Memory B cell (primary cell): Measurements from ENCODE around the gene PNMA8A.
A peak's percentile ranks its signal among the peaks of the same experiment; 100 is the strongest.

Experiments used
- ATAC-seq: fragments of 150-1000 bp; cut with Tn5 transposase; 2 replicates; pipeline ENCODE4 v1.10.0; 2021; ENCODE audit warnings: low read depth, mild to moderate bottlenecking, moderate library complexity
- DNase-seq, 2 donors: peaks; one replicate each; pipeline ENCODE4 v3.0.0; 2022; ENCODE audit warnings: low spot score in 2 of 2
- H3K27ac Mint-ChIP-seq: one replicate; pipeline ENCODE4 v1.8.0; 2022; ENCODE audit warnings: mild to moderate bottlenecking, moderate library complexity, mixed read lengths
- H3K27me3 Mint-ChIP-seq: one replicate; pipeline ENCODE4 v1.8.0; 2022; ENCODE audit warnings: mixed read lengths
- H3K36me3 Mint-ChIP-seq: one replicate; pipeline ENCODE4 v1.8.0; 2022; ENCODE audit warnings: mild to moderate bottlenecking, mixed read lengths
- H3K4me1 Mint-ChIP-seq: one replicate; pipeline ENCODE4 v1.8.0; 2022; ENCODE audit warnings: mixed read lengths
- H3K4me3 Mint-ChIP-seq: one replicate; pipeline ENCODE4 v1.8.0; 2022; ENCODE audit warnings: mild to moderate bottlenecking, moderate library complexity, mixed read lengths
- H3K9me3 Mint-ChIP-seq: one replicate; pipeline ENCODE4 v1.8.0; 2022; ENCODE audit warnings: mixed read lengths

PNMA8A gene

GRCh38 chr19:46466536-46467196 lies 4.7 kb downstream of the PNMA8A start:
- peak overlapping the region; percentile 39 for H3K4me3 Mint-ChIP-seq
- peaks cover 2% of the 10 kb centered on the region for H3K9me3 Mint-ChIP-seq
- ATAC-seq (no peak), DNase-seq (no peak)
- H3K4me1 Mint-ChIP-seq, result peaks cover 6% of the 10 kb centered on the region
- no peak overlapping the region for H3K27ac Mint-ChIP-seq
- H3K27me3 Mint-ChIP-seq, result peaks cover 18% of the 10 kb centered on the region
- H3K36me3 Mint-ChIP-seq, result no peaks in the 10 kb centered on the region

GRCh38 chr19:46463516-46463915 lies 7.8 kb downstream of the PNMA8A start:
- no peak for DNase-seq

DNA sequence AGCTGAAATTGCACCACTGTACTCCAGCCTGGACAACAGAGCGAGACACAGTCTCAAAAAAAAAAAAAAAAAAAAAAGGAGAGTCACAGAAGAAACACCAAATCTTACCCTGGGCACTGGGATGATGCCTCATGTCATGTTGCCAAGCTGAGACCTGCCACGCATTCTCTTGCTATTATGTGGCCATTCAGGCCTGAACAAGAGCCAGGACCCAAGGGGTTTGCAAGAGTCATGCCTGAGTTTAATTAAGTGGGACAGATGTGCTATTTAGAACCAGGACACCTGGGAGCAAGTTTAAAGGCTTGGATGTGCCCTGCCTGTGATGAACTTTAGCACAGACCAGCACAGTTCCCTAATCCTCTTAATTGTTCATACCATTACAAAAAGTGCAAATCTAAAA lies 9.8 kb downstream of the PNMA8A start:
- Mint-ChIP-seq H3K4me1 (peaks cover under 1% of the 10 kb centered on the region), H3K4me3 (no peak overlapping the region), H3K9me3 (peaks cover 2% of the 10 kb centered on the region), H3K27ac (no peak overlapping the region), H3K36me3 (no peaks in the 10 kb centered on the region), H3K27me3 (peaks cover 15% of the 10 kb centered on the region)
- DNase-seq (no peak), ATAC-seq (no peak)

More at GRCh38 chr19:46463516-46463915, 7.8 kb downstream of the PNMA8A start:
- H3K27me3 Mint-ChIP-seq, result peaks cover 9% of the 10 kb centered on the region
- no peaks in the 10 kb centered on the region for H3K36me3 Mint-ChIP-seq
- H3K4me3 Mint-ChIP-seq, result no peak overlapping the region
- H3K27ac Mint-ChIP-seq, result no peak overlapping the region
- H3K9me3 Mint-ChIP-seq, result peaks cover 2% of the 10 kb centered on the region
- ATAC-seq, result no peak
- peaks cover 6% of the 10 kb centered on the region for H3K4me1 Mint-ChIP-seq

DNA sequence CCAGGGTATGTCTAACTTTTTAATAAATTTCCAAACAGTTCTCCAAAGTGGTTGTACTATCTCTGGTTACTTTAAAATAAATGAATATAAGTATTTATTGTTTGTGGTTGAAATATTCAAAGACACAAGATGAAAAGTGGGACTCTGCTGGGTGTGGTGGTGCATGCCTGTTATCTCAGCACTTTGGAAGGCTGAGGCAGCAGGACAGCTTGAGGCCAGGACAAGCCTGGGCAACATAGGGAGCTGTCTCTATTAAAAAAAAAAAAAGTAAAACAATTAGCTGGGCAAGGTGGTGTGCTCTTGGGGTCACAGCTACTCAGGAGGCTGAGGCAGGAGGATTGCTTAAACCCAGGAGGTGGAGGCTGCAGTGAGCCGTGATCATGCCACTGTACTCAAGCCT lies 10.4 kb downstream of the PNMA8A start:
- H3K27me3 Mint-ChIP-seq, result peaks cover 15% of the 10 kb centered on the region
- H3K36me3 Mint-ChIP-seq, result no peaks in the 10 kb centered on the region
- no peak for ATAC-seq
- no peak for DNase-seq
- H3K9me3 Mint-ChIP-seq, result peaks cover 2% of the 10 kb centered on the region
- no peak overlapping the region for H3K4me3 Mint-ChIP-seq
- H3K4me1 Mint-ChIP-seq, result no peaks in the 10 kb centered on the region
- no peak overlapping the region for H3K27ac Mint-ChIP-seq

DNA sequence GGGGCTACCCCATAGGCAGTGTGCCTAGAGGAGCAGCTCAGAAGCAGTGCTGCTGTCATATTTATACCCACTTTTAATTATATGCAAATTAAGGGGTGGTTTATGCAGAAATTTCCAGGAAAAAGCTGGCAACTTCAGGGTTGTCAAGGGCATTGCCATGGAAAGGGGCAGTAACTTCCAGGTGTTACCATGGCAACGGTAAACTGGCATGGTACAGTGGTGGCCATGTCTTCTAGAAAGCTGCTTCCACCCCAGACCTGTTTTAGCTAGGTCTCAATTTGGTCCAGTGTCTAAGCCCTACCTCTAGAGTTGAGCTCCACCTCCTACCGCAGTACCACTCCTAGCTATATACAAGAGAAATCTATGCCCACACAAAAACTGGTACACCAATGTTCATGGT lies 11.3 kb downstream of the PNMA8A start:
- Mint-ChIP-seq H3K27ac (no peak overlapping the region), H3K9me3 (no peaks in the 10 kb centered on the region), H3K4me1 (no peaks in the 10 kb centered on the region), H3K36me3 (no peaks in the 10 kb centered on the region), H3K4me3 (no peak overlapping the region), H3K27me3 (peaks cover 12% of the 10 kb centered on the region)
- DNase-seq (no peak), ATAC-seq (no peak)

DNA sequence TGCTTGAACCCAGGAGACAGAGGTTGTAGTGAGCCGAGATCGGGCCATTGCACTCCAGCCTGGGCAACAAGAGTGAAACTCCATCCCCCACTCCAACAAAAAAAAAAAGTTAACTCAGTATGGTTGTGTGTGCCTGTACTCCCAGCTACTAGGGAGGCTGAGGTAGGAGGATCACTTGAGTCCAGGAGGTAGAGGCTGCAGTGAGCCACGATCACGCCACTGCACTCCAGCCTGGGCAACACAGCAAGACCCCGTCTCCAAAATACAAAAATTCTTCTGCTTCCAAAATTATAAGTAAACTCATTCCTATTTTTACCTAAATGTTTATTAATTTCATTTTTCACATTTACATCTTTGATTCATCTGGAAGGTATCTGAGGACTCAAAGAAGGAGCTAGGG lies 14.4 kb downstream of the PNMA8A start:
- ATAC-seq, result no peak
- Mint-ChIP-seq H3K9me3 (no peaks in the 10 kb centered on the region), H3K27me3 (peaks cover 8% of the 10 kb centered on the region), H3K4me1 (no peaks in the 10 kb centered on the region), H3K36me3 (no peaks in the 10 kb centered on the region), H3K4me3 (no peak overlapping the region), H3K27ac (no peak overlapping the region)
- no peak for DNase-seq

DNA sequence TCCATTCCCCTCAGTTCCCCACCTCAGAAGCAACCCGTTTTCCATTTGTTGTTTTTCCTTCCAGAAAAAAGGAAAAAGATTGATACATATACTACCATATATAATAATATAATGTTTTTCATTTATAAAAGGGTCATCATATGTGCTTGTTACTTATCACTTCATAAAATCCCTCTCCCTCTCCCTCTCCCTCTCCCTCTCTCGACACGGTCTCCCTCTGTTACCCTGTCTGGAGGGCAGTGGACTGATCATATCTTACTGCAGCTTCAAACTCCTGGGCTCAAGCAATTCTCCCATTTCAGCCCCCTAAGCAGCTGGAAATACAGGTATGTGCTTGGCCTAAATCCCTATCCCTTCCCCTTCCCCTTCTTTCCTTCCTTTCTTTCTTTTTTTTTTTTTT lies 17.1 kb downstream of the PNMA8A start:
- H3K4me1 Mint-ChIP-seq, result no peaks in the 10 kb centered on the region
- DNase-seq (no peak), ATAC-seq (no peak)
- peaks cover 5% of the 10 kb centered on the region for H3K9me3 Mint-ChIP-seq
- H3K27me3 Mint-ChIP-seq, result peaks cover 10% of the 10 kb centered on the region
- H3K4me3 Mint-ChIP-seq, result no peak overlapping the region
- no peak overlapping the region for H3K27ac Mint-ChIP-seq
- peaks cover 2% of the 10 kb centered on the region for H3K36me3 Mint-ChIP-seq

- Mint-ChIP-seq H3K4me1 (no peaks in the 10 kb centered on the region), H3K27ac (no peak overlapping the region), H3K9me3 (peaks cover 6% of the 10 kb centered on the region), H3K27me3 (peaks cover 10% of the 10 kb centered on the region), H3K4me3 (no peak overlapping the region), H3K36me3 (peaks cover 2% of the 10 kb centered on the region)
- ATAC-seq (no peak), DNase-seq (no peak)
These were observed 17.7 kb downstream of the PNMA8A start for GRCh38 chr19:46453661-46454060.

DNA sequence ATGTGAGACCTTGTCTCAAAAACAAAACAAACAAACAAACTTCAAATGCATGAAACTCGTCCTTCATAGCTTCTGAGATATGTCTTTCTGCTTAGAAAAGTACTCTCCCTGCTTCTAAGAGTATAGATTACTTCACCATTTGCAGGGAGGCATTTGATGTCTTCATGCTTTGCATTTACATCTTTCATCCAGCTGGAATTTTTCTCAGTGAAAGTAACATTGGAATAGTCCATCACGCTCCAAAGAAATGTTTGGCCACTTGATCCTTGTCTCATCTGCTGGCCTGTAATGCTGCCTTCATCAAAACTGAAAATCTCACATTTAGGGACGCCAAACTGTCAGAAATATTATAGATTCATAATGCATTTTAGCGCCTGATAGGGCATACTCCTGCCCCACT lies 19.2 kb downstream of the PNMA8A start:
- Mint-ChIP-seq H3K27ac (no peak overlapping the region), H3K27me3 (peaks cover 4% of the 10 kb centered on the region), H3K4me1 (no peaks in the 10 kb centered on the region), H3K4me3 (no peak overlapping the region), H3K36me3 (peaks cover 2% of the 10 kb centered on the region), H3K9me3 (peaks cover 6% of the 10 kb centered on the region)
- ATAC-seq (no peak), DNase-seq (no peak)

DNA sequence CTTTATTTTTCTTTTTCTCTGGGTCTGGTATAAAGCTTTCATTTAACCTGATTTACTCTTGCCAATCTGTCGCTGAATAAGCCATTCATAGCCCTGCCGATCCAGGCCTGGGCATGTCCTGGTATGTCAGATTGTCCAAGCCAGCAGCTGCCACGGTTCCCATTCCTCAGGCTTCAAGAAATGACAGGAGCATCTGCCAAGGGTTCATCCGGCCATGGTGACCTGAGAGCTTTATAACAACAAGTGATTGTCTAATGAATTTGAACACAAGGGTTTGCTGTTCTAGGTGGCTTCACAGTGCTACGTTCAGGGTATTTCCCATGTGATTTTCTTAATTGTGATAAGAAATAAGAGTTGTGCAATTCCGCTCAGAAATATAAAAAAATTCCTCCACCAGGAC lies 20.0 kb downstream of the PNMA8A start:
- Mint-ChIP-seq H3K36me3 (peaks cover 2% of the 10 kb centered on the region), H3K4me3 (no peak overlapping the region), H3K27me3 (peaks cover 4% of the 10 kb centered on the region), H3K27ac (no peak overlapping the region), H3K4me1 (no peaks in the 10 kb centered on the region), H3K9me3 (peaks cover 6% of the 10 kb centered on the region)
- ATAC-seq, result no peak
- no peak for DNase-seq

DNA sequence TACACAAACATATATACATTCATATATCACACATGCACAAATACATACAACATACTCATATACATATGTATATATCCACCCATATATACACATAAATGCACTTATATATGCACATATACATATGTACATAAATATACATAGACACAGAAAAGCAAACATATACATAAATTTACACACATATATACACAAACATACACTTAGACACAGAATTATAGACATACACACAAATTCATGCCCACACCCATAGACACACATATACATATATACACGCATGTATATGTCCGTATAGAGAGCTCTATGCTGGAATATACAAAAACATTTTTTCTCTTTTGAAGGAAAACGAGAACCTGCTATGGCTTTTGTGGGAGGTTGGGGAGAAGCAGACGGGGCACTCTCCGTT lies 20.6 kb downstream of the PNMA8A start:
- H3K4me1 Mint-ChIP-seq, result no peaks in the 10 kb centered on the region
- no peak for DNase-seq
- H3K27me3 Mint-ChIP-seq, result peaks cover 6% of the 10 kb centered on the region
- peaks cover 6% of the 10 kb centered on the region for H3K9me3 Mint-ChIP-seq
- H3K36me3 Mint-ChIP-seq, result peaks cover 2% of the 10 kb centered on the region
- no peak for ATAC-seq
- H3K4me3 Mint-ChIP-seq, result no peak overlapping the region
- H3K27ac Mint-ChIP-seq, result no peak overlapping the region

- Mint-ChIP-seq H3K36me3 (peaks cover 2% of the 10 kb centered on the region), H3K9me3 (peaks cover 6% of the 10 kb centered on the region), H3K4me3 (no peak overlapping the region), H3K27ac (no peak overlapping the region), H3K4me1 (no peaks in the 10 kb centered on the region), H3K27me3 (peaks cover 6% of the 10 kb centered on the region)
- ATAC-seq (no peak), DNase-seq (no peak)
These were observed 22.1 kb downstream of the PNMA8A start for GRCh38 chr19:46449228-46449627.

DNA sequence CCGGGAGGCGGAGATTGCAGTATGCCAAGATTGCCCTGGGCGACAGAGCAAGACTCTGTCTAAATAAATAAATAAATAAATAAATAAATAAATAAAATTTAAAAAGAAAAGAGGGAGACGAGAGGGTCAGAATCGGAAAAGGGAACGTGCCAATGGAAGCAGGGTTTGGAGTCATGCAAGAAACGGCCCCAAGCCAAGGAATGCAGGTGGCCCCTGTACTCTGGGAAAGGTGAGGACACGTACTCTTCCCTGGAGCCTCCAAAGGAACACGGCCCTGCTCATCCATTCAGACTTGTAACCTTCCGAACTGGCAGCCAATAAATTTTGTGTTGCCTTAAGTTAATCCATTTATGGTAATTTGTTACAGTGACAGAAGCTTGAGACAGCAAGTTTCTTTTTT lies 22.8 kb downstream of the PNMA8A start:
- ATAC-seq (no peak), DNase-seq (no peak)
- H3K9me3 Mint-ChIP-seq, result peaks cover 6% of the 10 kb centered on the region
- no peak overlapping the region for H3K27ac Mint-ChIP-seq
- peaks cover 2% of the 10 kb centered on the region for H3K36me3 Mint-ChIP-seq
- H3K4me3 Mint-ChIP-seq, result no peak overlapping the region
- no peaks in the 10 kb centered on the region for H3K4me1 Mint-ChIP-seq
- H3K27me3 Mint-ChIP-seq, result peaks cover 6% of the 10 kb centered on the region

DNA sequence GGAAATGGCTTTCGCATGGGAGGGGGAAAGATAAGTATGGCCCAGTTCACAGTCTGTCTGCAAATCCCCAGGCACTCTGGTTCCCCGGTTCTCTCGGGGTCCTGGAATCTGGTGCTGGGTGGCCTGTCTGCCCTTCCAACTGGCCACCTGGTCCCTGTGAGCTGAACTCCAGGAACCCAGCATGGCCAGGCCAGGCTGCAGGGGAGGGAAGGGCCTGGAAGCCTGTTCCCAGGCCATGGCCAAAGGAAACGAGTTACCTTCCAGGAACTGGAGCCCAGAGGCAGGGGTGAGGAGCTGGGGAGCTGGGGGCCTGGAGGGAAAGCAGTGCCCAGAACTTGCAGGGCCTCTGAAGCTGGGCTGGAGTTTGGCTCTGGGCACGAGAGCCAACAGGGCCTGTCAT lies 23.5 kb downstream of the PNMA8A start:
- Mint-ChIP-seq H3K27ac (no peak overlapping the region), H3K4me1 (peaks cover 4% of the 10 kb centered on the region), H3K9me3 (peaks cover 6% of the 10 kb centered on the region), H3K36me3 (peaks cover 2% of the 10 kb centered on the region), H3K4me3 (no peak overlapping the region), H3K27me3 (peaks cover 6% of the 10 kb centered on the region)
- ATAC-seq (no peak), DNase-seq (no peak)

- no peak overlapping the region for H3K27ac Mint-ChIP-seq
- H3K9me3 Mint-ChIP-seq, result peaks cover 6% of the 10 kb centered on the region
- H3K36me3 Mint-ChIP-seq, result peaks cover 2% of the 10 kb centered on the region
- H3K4me1 Mint-ChIP-seq, result peaks cover 4% of the 10 kb centered on the region
- DNase-seq (no peak), ATAC-seq (peak; percentile 66)
- peaks cover 6% of the 10 kb centered on the region for H3K27me3 Mint-ChIP-seq
- no peak overlapping the region for H3K4me3 Mint-ChIP-seq
These were observed 24.4 kb downstream of the PNMA8A start for GRCh38 chr19:46447006-46447405.
